ENCODE data around the gene GALNT2. TPM values are rescaled to one million over a fixed set of nuclear protein-coding genes. Genes with fewer than 3 reads are reported as not detected.

GALNT2 gene
- total and polyA plus RNA-seq, 2 experiments from 2014 or later = 96.7 to 143 TPM

GRCh38 chr1:230306169-230306568, 239.1 kb downstream of the GALNT2 start:
- no peak overlapping the region for H2AFZ ChIP-seq
- H3K36me3 ChIP-seq (replicated peaks; ENCODE audit: insufficient read depth, low read depth) = no peaks in the 10 kb centered on the region
- no peaks in the 10 kb centered on the region for H3K9me2 ChIP-seq (replicated peaks; ENCODE audit: insufficient read depth)
- 92% methylated on average over 4 of the region's 4 CpGs for WGBS (ENCODE audit: low lambda C conversion rate, missing lambda C conversion rate)
- H3K4me2 ChIP-seq = no peak overlapping the region
- no peaks in the 10 kb centered on the region for H3K27me3 ChIP-seq
- H3K79me2 ChIP-seq = no peaks in the 10 kb centered on the region
- peaks cover 5% of the 10 kb centered on the region for H3K4me1 ChIP-seq (ENCODE audit: insufficient read depth)
- no peak overlapping the region for H3K27ac ChIP-seq
- no peak overlapping the region for H3K4me3 ChIP-seq
- TF ChIP-seq CTCF (IDR thresholded peaks at IDR 0.05; ENCODE audit: poor library complexity) (no peak), EZH2 (IDR thresholded peaks at IDR 0.05; ENCODE audit: borderline replicate concordance) (no peak), EZH2phosphoT487 (IDR thresholded peaks at IDR 0.05; ENCODE audit: low read depth, severe bottlenecking, unreplicated experiment) (no peak)
- no peaks in the 10 kb centered on the region for H4K20me1 ChIP-seq (ENCODE audit: insufficient read depth, poor library complexity, severe bottlenecking)
- H3K9me3 ChIP-seq (ENCODE audit: low read depth) = no peaks in the 10 kb centered on the region
- no peak for DNase-seq (ENCODE audit: low spot score)

GRCh38 chr1:230307213-230307612, 240.2 kb downstream of the GALNT2 start:
- Histone ChIP-seq H3K4me1 (ENCODE audit: insufficient read depth) (peaks cover 5% of the 10 kb centered on the region), H3K9me2 (replicated peaks; ENCODE audit: insufficient read depth) (no peaks in the 10 kb centered on the region), H3K4me3 (no peak overlapping the region), H4K20me1 (ENCODE audit: insufficient read depth, poor library complexity, severe bottlenecking) (no peaks in the 10 kb centered on the region), H3K79me2 (no peaks in the 10 kb centered on the region), H3K9me3 (ENCODE audit: low read depth) (no peaks in the 10 kb centered on the region), H3K27ac (no peak overlapping the region), H3K36me3 (replicated peaks; ENCODE audit: insufficient read depth, low read depth) (no peaks in the 10 kb centered on the region), H3K4me2 (no peak overlapping the region), H3K27me3 (no peaks in the 10 kb centered on the region), H2AFZ (no peak overlapping the region)
- no peak for TF ChIP-seq CTCF (IDR thresholded peaks at IDR 0.05; ENCODE audit: poor library complexity)
- no peak for TF ChIP-seq EZH2 (IDR thresholded peaks at IDR 0.05; ENCODE audit: borderline replicate concordance)
- TF ChIP-seq EZH2phosphoT487 (IDR thresholded peaks at IDR 0.05; ENCODE audit: low read depth, severe bottlenecking, unreplicated experiment) = no peak
- no peak for DNase-seq (ENCODE audit: low spot score)
- WGBS (ENCODE audit: low lambda C conversion rate, missing lambda C conversion rate) = 53% methylated on average over 4 of the region's 4 CpGs

- Histone ChIP-seq H3K4me3 (no peak overlapping the region), H3K9me3 (ENCODE audit: low read depth) (no peaks in the 10 kb centered on the region), H3K36me3 (replicated peaks; ENCODE audit: insufficient read depth, low read depth) (no peaks in the 10 kb centered on the region), H2AFZ (no peak overlapping the region), H4K20me1 (ENCODE audit: insufficient read depth, poor library complexity, severe bottlenecking) (no peaks in the 10 kb centered on the region), H3K4me2 (no peak overlapping the region), H3K9me2 (replicated peaks; ENCODE audit: insufficient read depth) (no peaks in the 10 kb centered on the region), H3K27ac (no peak overlapping the region), H3K27me3 (no peaks in the 10 kb centered on the region), H3K4me1 (ENCODE audit: insufficient read depth) (peaks cover 5% of the 10 kb centered on the region), H3K79me2 (no peaks in the 10 kb centered on the region)
- peak; percentile 52 for DNase-seq (ENCODE audit: low spot score)
- TF ChIP-seq CTCF (IDR thresholded peaks at IDR 0.05; ENCODE audit: poor library complexity) = no peak
- TF ChIP-seq EZH2 (IDR thresholded peaks at IDR 0.05; ENCODE audit: borderline replicate concordance) = no peak
- no peak for TF ChIP-seq EZH2phosphoT487 (IDR thresholded peaks at IDR 0.05; ENCODE audit: low read depth, severe bottlenecking, unreplicated experiment)
- 88% methylated on average over 8 of the region's 8 CpGs for WGBS (ENCODE audit: low lambda C conversion rate, missing lambda C conversion rate)
Observed at GRCh38 chr1:230308039-230308438, 241.0 kb downstream of the GALNT2 start.

- Histone ChIP-seq H3K36me3 (replicated peaks; ENCODE audit: insufficient read depth, low read depth) (no peaks in the 10 kb centered on the region), H3K27me3 (no peaks in the 10 kb centered on the region), H3K9me2 (replicated peaks; ENCODE audit: insufficient read depth) (no peaks in the 10 kb centered on the region), H3K79me2 (no peaks in the 10 kb centered on the region), H3K4me3 (no peak overlapping the region), H4K20me1 (ENCODE audit: insufficient read depth, poor library complexity, severe bottlenecking) (no peaks in the 10 kb centered on the region), H3K4me1 (ENCODE audit: insufficient read depth) (peaks cover 5% of the 10 kb centered on the region), H2AFZ (no peak overlapping the region), H3K27ac (no peak overlapping the region), H3K4me2 (no peak overlapping the region), H3K9me3 (ENCODE audit: low read depth) (no peaks in the 10 kb centered on the region)
- TF ChIP-seq EZH2phosphoT487 (IDR thresholded peaks at IDR 0.05; ENCODE audit: low read depth, severe bottlenecking, unreplicated experiment) (no peak), CTCF (IDR thresholded peaks at IDR 0.05; ENCODE audit: poor library complexity) (no peak), EZH2 (IDR thresholded peaks at IDR 0.05; ENCODE audit: borderline replicate concordance) (no peak)
- DNase-seq (ENCODE audit: low spot score) = no peak
- WGBS (ENCODE audit: low lambda C conversion rate, missing lambda C conversion rate) = 98% methylated on average over 17 of the region's 17 CpGs
Observed at GRCh38 chr1:230308821-230309220, 241.8 kb downstream of the GALNT2 start.
